Lower leg skin (tissue), 4 donors: Measurements from ENCODE around the gene CCL27. TPM values are rescaled to one million over a fixed set of nuclear protein-coding genes. Genes with fewer than 3 reads are reported as not detected.

Experiments
- DNase-seq, 2 donors: peaks; one replicate each; pipeline ENCODE4 v3.0.0-alpha.2; 2019; ENCODE audit warnings: low spot score in 2 of 2
- H3K4me3 ChIP-seq: fragments of 200-600 bp; sonication (generic); 2 replicates; pipeline ENCODE4 v1.5.1; 2017; ENCODE audit warnings: mild to moderate bottlenecking, low read depth; ENCODE audit not compliant: poor library complexity, severe bottlenecking
- CTCF ChIP-seq, 3 donors: fragments of 450-650 bp; IDR thresholded peaks; one replicate each; pipeline ENCODE4 v1.5.1; 2016; ENCODE audit warnings: antibody characterized with exemption in 3 of 3, mild to moderate bottlenecking in 3 of 3, moderate library complexity in 2 of 3
- POLR2A ChIP-seq, 2 donors: fragments of 450-650 bp; IDR thresholded peaks; one replicate each; pipeline ENCODE4 v1.6.1; 2016 to 2017; ENCODE audit warnings: antibody characterized with exemption in 2 of 2, mild to moderate bottlenecking in 1 of 2, moderate library complexity in 1 of 2
- WGBS, 2 donors: methylation state at CpG; one replicate each; pipeline ENCODE4 v1.1.5; 2018; 5-methylcytosine and 5-hydroxymethylcytosine counted together
- intact Hi-C: fragments of 100-400 bp; cut with DNase I; formaldehyde crosslinking; loops from one replicate; pipeline ENCODE4 v1.15.0; 2023; ENCODE audit warnings: low total_unique reads
- total RNA-seq, 4 donors: library from RNA; depleted of rRNA; stranded (reverse); fragments of >200 nt; gene quantifications; one replicate each; pipeline ENCODE4 v1.1.0, GENCODE V29; 2016

Gene CCL27
- total RNA-seq, 4 donors from 2014 or later, result 199 to 301 (median 241) TPM

DNA sequence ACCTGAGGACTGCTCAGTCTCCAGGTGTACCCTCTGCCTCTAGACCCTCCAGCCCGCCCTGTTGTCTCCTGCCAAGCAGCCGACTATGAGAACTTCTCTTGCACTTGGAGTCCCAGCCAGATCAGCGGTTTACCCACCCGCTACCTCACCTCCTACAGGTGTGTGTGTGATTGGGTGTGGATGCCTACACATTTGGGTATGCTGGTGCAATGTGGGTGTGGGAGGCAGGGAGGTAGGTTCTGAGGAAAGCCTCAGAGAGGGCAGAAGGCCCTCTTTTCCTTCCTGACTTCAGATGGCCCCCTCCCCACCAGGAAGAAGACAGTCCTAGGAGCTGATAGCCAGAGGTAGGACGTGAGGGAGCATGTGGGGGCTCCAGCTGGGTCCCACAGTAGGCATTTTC lies 5.5 kb downstream of the CCL27 start:
- H3K4me3 ChIP-seq, result no peak overlapping the region
- WGBS, 2 donors, result 66 to 72% methylated on average over 4 to 5 of the region's 5 CpGs
- intact Hi-C loops, result no loop called here
- TF ChIP-seq CTCF (IDR thresholded peaks at IDR 0.05) (no peak), POLR2A (IDR thresholded peaks at IDR 0.05) (no peak)
- DNase-seq, result no peak

DNA sequence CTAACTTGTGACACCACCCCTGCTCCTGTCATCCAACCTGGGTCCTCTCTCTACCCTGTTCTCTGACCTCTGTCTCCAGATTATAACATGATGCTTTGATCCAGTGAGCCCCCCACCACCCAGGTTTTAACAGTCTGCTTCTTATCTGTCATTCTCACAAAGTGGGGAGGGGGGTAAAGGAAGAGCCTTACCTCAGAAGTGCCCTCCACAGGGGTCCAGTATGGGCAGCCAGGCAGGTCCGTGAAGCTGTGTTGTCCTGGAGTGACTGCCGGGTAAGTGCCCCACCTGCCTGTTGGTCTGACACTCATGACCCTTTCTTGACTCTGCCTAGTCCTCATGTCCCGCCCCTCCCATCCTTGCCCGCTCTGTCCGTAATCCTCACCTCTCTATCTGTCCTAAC lies 7.1 kb downstream of the CCL27 start:
- TF ChIP-seq CTCF (IDR thresholded peaks at IDR 0.05) (no peak), POLR2A (IDR thresholded peaks at IDR 0.05) (no peak)
- WGBS, 2 donors, result 58 to 66% methylated on average over 5 of the region's 5 CpGs
- intact Hi-C loops, result no loop called here
- DNase-seq, result no peak
- H3K4me3 ChIP-seq, result no peak overlapping the region

DNA sequence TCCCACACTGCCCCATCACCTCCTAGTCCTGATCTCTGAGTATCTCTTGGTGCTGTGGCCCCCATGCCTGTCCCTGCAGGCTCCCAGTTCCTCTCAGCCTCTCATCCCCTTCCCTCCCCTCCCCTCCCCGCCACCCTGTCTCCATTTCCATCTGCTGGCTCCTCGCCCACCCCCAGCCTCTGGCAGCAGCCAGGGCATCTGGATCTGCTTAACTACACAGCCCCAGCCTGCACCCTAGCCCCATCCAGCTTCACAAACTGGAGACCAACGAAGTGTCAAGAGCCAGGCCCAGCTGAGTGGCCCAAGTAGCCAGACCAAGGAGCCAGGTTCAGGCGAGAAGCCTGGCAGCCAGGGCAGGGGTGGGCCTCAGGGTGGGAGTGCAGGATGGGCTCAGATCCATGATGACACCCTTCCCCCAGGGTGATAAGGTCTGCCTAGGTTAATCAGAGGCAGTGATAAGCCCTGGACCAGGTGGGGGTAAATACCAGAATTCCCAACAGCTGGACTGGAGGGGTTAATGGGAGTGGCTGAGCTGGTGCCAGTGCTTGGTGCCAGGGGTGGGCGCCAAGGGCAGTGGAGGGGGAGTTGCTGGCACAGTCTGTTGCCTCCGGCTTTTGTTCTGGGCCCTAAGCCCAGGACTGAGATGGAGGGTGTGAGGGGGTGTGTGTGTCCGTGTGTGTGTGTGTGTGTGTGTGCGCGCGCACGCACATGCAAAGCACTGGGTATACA lies 8.0 kb downstream of the CCL27 start:
- TF ChIP-seq CTCF (IDR thresholded peaks at IDR 0.05) (no peak), POLR2A (IDR thresholded peaks at IDR 0.05) (no peak)
- intact Hi-C loops, result no loop called here
- no peak overlapping the region for H3K4me3 ChIP-seq
- WGBS, 2 donors, result 10 to 15% methylated on average over 10 to 11 of the region's 11 CpGs
- DNase-seq, result peak in 1 of 2 donors; percentile 95

DNA sequence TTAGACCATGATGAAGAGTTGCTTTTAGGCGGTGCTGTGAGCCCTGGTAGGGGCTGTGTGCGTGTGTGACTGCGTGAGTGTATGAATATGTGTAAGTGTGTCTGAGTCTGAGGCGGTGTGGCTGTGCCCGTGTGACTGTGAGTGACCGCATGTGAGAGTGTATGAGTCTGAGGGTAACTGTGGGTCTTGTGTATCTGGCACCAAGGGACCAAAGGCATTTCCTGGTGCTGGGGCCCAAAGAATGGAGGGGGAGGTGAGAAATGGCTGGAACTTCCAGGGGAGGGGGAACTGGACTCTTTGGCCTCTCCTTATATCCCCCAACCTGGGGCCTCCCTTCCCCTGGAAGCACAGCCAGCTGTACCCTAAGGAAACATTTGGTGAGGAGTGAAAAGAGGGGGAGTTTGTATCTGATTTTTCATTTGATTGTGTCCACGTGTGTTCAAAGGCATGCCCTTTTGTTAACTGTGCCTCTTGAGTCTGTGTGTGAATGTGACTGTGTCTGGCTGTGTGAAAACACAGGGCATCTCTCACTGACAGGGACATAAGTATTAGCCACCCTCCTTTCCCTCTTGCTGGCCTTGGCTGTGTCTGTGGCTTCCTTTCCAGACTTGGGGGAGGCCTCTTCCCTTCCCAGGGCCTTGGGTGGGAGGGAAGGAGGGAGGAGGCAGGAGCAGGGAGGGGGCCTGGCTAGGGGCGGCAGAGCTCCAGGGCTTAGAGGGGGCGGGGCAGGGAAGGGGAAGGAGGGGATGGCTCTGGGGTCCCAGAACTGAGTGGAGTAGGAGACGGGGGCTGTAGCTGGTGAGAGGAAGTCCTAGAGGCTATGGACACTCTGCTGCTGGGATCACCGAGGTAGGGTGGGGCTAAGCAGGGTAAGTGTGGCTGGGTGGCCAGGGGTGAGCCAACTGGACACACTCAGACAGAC lies 9.0 kb downstream of the CCL27 start:
- TF ChIP-seq POLR2A (IDR thresholded peaks at IDR 0.05), result no peak
- no peak for TF ChIP-seq CTCF (IDR thresholded peaks at IDR 0.05)
- intact Hi-C loops, result no loop called here
- 24 to 26% methylated on average over 11 of the region's 11 CpGs for WGBS, 2 donors
- H3K4me3 ChIP-seq, result no peak overlapping the region
- DNase-seq, result no peak

DNA sequence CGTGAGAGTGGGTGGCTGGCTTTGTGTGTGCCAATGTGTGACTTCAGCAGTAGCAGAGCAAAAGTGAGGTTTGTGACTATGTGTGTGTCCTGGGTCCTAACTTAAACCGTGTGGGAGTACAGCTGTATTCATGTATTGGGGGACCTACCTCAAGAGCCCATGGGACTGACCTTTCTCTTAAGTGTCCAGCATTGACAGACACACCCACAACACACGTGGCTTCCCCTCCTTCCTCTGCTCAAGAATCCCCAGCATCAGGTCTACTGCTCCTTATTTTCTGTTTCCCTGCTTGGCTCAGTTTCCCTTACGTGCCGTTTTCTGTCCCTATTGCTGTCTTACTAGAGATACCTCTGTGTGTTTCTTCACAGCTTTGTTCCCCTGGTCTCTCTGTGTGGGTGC lies 9.9 kb downstream of the CCL27 start:
- H3K4me3 ChIP-seq, result no peak overlapping the region
- DNase-seq, result no peak
- intact Hi-C loops, result no loop called here
- TF ChIP-seq CTCF (IDR thresholded peaks at IDR 0.05), result no peak
- no peak for TF ChIP-seq POLR2A (IDR thresholded peaks at IDR 0.05)
- WGBS, 2 donors, result 16 to 18% methylated on average over 5 of the region's 5 CpGs
